SK-N-SH treated with all-trans-retinoic acid at 6 μM for 48 hours (cell line): ENCODE measurements around the gene CCDC190.

Source experiments
- ATAC-seq: fragments of 200-7000 bp; cut with Tn5 transposase; 3 replicates; pipeline ENCODE4 v1.9.1; 2020; ENCODE audit warnings: mild to moderate bottlenecking, moderate library complexity
- ARNTL ChIP-seq: fragments of 450-650 bp; formaldehyde crosslinking; IDR thresholded peaks from 2 replicates; pipeline ENCODE4 v1.5.0; 2020; ENCODE audit warnings: low read depth, mild to moderate bottlenecking, moderate library complexity, borderline replicate concordance
- BACH2 ChIP-seq: fragments of 250-450 bp; sonication (Bioruptor Pico); IDR thresholded peaks from 2 replicates; pipeline ENCODE4 v1.9.0; 2021; ENCODE audit warnings: mild to moderate bottlenecking, borderline replicate concordance
- CSDC2 ChIP-seq: fragments of 250-450 bp; sonication (Bioruptor Pico); IDR thresholded peaks from 2 replicates; pipeline ENCODE4 v1.5.0; 2020; ENCODE audit warnings: mild to moderate bottlenecking, moderate library complexity
- CSRNP3 ChIP-seq: fragments of 250-450 bp; sonication (Bioruptor Pico); IDR thresholded peaks from 2 replicates; pipeline ENCODE4 v1.5.1; 2021; ENCODE audit warnings: mild to moderate bottlenecking, moderate library complexity
- ESRRG ChIP-seq: fragments of 250-450 bp; sonication (Bioruptor Pico); IDR thresholded peaks from 2 replicates; pipeline ENCODE4 v1.6.1; 2021; ENCODE audit warnings: mild to moderate bottlenecking
- GLIS3 ChIP-seq: fragments of 250-450 bp; sonication (Bioruptor Pico); IDR thresholded peaks from 2 replicates; pipeline ENCODE4 v1.5.0; 2020; ENCODE audit warnings: mild to moderate bottlenecking, moderate library complexity
- ISL1 ChIP-seq: fragments of 250-450 bp; sonication (Bioruptor Pico); IDR thresholded peaks from 2 replicates; pipeline ENCODE4 v2.1.2; 2022; ENCODE audit warnings: mild to moderate bottlenecking, moderate library complexity
- OSR1 ChIP-seq: fragments of 250-450 bp; sonication (Bioruptor Pico); IDR thresholded peaks from 2 replicates; pipeline ENCODE4 v1.8.0; 2022; ENCODE audit warnings: moderate library complexity, mild to moderate bottlenecking, inconsistent platforms
- PPARA ChIP-seq: fragments of 250-450 bp; sonication (Bioruptor Pico); IDR thresholded peaks from 2 replicates; pipeline ENCODE4 v1.5.0; 2020; ENCODE audit warnings: mild to moderate bottlenecking, borderline replicate concordance
- RARB ChIP-seq: fragments of 250-450 bp; sonication (Bioruptor Pico); IDR thresholded peaks from 2 replicates; pipeline ENCODE4 v1.8.0; 2021; ENCODE audit warnings: mild to moderate bottlenecking, moderate library complexity
- SNAI2 ChIP-seq: fragments of 250-450 bp; sonication (Bioruptor Pico); IDR thresholded peaks from 2 replicates; pipeline ENCODE4 v1.5.0; 2020; ENCODE audit warnings: mild to moderate bottlenecking, moderate library complexity
- TCF4 ChIP-seq: fragments of 250-450 bp; sonication (Bioruptor Pico); IDR thresholded peaks from 2 replicates; pipeline ENCODE4 v1.8.0; 2021; ENCODE audit warnings: mild to moderate bottlenecking, moderate library complexity, borderline replicate concordance
- TSHZ2 ChIP-seq: fragments of 250-450 bp; sonication (Bioruptor Pico); IDR thresholded peaks from 2 replicates; pipeline ENCODE4 v1.5.0; 2020; ENCODE audit warnings: mild to moderate bottlenecking, moderate library complexity
- ZFP3 ChIP-seq: fragments of 250-450 bp; sonication (Bioruptor Pico); IDR thresholded peaks from 2 replicates; pipeline ENCODE4 v1.5.0; 2020; ENCODE audit warnings: mild to moderate bottlenecking, moderate library complexity
- ZFP30 ChIP-seq: fragments of 450-650 bp; formaldehyde crosslinking; IDR thresholded peaks from 2 replicates; pipeline ENCODE4 v1.5.0; 2022; ENCODE audit warnings: mild to moderate bottlenecking, moderate library complexity
- ZNF565 ChIP-seq: fragments of 450-650 bp; formaldehyde crosslinking; conservative IDR thresholded peaks from 2 replicates; pipeline ENCODE4 v1.5.0; 2020; ENCODE audit warnings: low read depth, mild to moderate bottlenecking, moderate library complexity
- ZNF70 ChIP-seq: fragments of 450-650 bp; formaldehyde crosslinking; IDR thresholded peaks from 2 replicates; pipeline ENCODE4 v1.5.0; 2020; ENCODE audit warnings: mild to moderate bottlenecking, moderate library complexity
- ZNF8 ChIP-seq: fragments of 450-650 bp; formaldehyde crosslinking; IDR thresholded peaks from 2 replicates; pipeline ENCODE4 v1.5.0; 2020; ENCODE audit warnings: mild to moderate bottlenecking, moderate library complexity
- TF ChIP-seq, protein P1 (sequence below): fragments of 250-450 bp; sonication (Bioruptor Pico); IDR thresholded peaks from 2 replicates; pipeline ENCODE4 v1.5.1; 2020; ENCODE audit warnings: low read depth, mild to moderate bottlenecking, moderate library complexity
- TF ChIP-seq, protein P2 (sequence below): fragments of 250-450 bp; sonication (Bioruptor Pico); IDR thresholded peaks from 2 replicates; pipeline ENCODE4 v1.8.0; 2020; ENCODE audit warnings: mild to moderate bottlenecking, moderate library complexity, borderline replicate concordance

CCDC190 gene

GRCh38 chr1:162849711-162850110 lies 11.3 kb downstream of the CCDC190 start:
- no peak for TF ChIP-seq BACH2
- TF ChIP-seq PPARA, result no peak
- no peak for TF ChIP-seq ZNF565 (CRISPR knock-in tag)
- TF ChIP-seq ZNF70, result no peak
- no peak for TF ChIP-seq ZNF8 (CRISPR knock-in tag)
- TF ChIP-seq OSR1 (CRISPR knock-in tag), result no peak
- TF ChIP-seq, protein P1, sequence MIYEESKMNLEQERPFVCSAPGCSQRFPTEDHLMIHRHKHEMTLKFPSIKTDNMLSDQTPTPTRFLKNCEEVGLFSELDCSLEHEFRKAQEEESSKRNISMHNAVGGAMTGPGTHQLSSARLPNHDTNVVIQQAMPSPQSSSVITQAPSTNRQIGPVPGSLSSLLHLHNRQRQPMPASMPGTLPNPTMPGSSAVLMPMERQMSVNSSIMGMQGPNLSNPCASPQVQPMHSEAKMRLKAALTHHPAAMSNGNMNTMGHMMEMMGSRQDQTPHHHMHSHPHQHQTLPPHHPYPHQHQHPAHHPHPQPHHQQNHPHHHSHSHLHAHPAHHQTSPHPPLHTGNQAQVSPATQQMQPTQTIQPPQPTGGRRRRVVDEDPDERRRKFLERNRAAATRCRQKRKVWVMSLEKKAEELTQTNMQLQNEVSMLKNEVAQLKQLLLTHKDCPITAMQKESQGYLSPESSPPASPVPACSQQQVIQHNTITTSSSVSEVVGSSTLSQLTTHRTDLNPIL, result no peak
- TF ChIP-seq ZFP3 (CRISPR knock-in tag), result no peak
- TF ChIP-seq, protein P2, sequence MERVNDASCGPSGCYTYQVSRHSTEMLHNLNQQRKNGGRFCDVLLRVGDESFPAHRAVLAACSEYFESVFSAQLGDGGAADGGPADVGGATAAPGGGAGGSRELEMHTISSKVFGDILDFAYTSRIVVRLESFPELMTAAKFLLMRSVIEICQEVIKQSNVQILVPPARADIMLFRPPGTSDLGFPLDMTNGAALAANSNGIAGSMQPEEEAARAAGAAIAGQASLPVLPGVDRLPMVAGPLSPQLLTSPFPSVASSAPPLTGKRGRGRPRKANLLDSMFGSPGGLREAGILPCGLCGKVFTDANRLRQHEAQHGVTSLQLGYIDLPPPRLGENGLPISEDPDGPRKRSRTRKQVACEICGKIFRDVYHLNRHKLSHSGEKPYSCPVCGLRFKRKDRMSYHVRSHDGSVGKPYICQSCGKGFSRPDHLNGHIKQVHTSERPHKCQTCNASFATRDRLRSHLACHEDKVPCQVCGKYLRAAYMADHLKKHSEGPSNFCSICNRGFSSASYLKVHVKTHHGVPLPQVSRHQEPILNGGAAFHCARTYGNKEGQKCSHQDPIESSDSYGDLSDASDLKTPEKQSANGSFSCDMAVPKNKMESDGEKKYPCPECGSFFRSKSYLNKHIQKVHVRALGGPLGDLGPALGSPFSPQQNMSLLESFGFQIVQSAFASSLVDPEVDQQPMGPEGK (CRISPR knock-in tag), result no peak
- TF ChIP-seq ARNTL (CRISPR knock-in tag), result no peak
- TF ChIP-seq CSDC2 (CRISPR knock-in tag), result no peak
- TF ChIP-seq, all 23 proteins: peak for 0
- ATAC-seq, result no peak

GRCh38 chr1:162847839-162848453 lies 13.0 kb downstream of the CCDC190 start:
- TF ChIP-seq PPARA (no peak), ZNF8 (CRISPR knock-in tag) (no peak), ISL1 (CRISPR knock-in tag) (no peak), RARB (CRISPR knock-in tag) (no peak), ARNTL (CRISPR knock-in tag) (no peak), TSHZ2 (CRISPR knock-in tag) (no peak), SNAI2 (CRISPR knock-in tag) (no peak)
- TF ChIP-seq, protein P1, result no peak
- TF ChIP-seq, protein P2 (CRISPR knock-in tag), result no peak
- ATAC-seq, result peak; percentile 71

- ATAC-seq, result no peak
- TF ChIP-seq SNAI2 (CRISPR knock-in tag) (no peak), RARB (CRISPR knock-in tag) (no peak), ZFP30 (no peak), ZNF70 (no peak), ZNF565 (CRISPR knock-in tag) (no peak), BACH2 (no peak), ESRRG (CRISPR knock-in tag) (no peak), ISL1 (CRISPR knock-in tag) (no peak), GLIS3 (CRISPR knock-in tag) (no peak), TCF4 (CRISPR knock-in tag) (no peak), PPARA (no peak), CSDC2 (CRISPR knock-in tag) (no peak), TSHZ2 (CRISPR knock-in tag) (no peak), CSRNP3 (CRISPR knock-in tag) (no peak)
These were observed 14.4 kb downstream of the CCDC190 start for GRCh38 chr1:162846256-162847212.
